Suprapubic skin (tissue), 4 donors: ENCODE measurements around the gene DNMBP.

ENCODE experiments used
- POLR2A ChIP-seq, 2 donors: fragments of 450-650 bp; IDR thresholded peaks; one replicate each; pipeline ENCODE4 v1.6.1; 2017; ENCODE audit warnings: antibody characterized with exemption in 2 of 2, mild to moderate bottlenecking in 2 of 2, moderate library complexity in 2 of 2
- POLR2AphosphoS5 ChIP-seq, 3 donors: sonication (generic); formaldehyde crosslinking; IDR thresholded peaks; one replicate each; pipeline ENCODE4 v1.6.1; 2017; ENCODE audit warnings: antibody characterized with exemption in 3 of 3
- TF ChIP-seq, protein P1 (sequence below), 2 donors: fragments of 200-600 bp in 1 of 2; fragments of 450-650 bp in 1 of 2; sonication (generic) in 1 of 2; IDR thresholded peaks; one replicate each; pipeline ENCODE4 v1.5.1; 2016 to 2019; ENCODE audit warnings: antibody characterized with exemption in 2 of 2, mild to moderate bottlenecking in 1 of 2, moderate library complexity in 1 of 2

DNA sequence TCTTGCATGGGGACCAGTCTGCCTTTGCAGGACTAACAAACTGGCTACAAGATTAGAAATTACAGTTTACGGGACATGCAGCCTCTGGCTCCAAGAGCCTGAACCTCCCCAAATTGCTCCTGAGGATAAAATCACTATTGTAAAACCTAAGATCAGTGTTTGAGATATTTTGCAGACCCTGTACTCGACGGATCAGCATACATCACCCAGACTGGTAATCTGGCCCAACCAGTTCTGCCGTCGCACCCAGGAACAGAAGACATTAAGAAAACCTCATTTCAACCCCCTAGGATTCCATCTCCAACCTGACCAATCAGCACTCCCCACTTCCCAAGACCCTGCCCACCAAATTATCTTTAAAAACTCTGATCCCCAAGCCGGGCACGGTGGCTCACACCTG, 27.1 kb upstream of the DNMBP start:
- TF ChIP-seq, protein P1, sequence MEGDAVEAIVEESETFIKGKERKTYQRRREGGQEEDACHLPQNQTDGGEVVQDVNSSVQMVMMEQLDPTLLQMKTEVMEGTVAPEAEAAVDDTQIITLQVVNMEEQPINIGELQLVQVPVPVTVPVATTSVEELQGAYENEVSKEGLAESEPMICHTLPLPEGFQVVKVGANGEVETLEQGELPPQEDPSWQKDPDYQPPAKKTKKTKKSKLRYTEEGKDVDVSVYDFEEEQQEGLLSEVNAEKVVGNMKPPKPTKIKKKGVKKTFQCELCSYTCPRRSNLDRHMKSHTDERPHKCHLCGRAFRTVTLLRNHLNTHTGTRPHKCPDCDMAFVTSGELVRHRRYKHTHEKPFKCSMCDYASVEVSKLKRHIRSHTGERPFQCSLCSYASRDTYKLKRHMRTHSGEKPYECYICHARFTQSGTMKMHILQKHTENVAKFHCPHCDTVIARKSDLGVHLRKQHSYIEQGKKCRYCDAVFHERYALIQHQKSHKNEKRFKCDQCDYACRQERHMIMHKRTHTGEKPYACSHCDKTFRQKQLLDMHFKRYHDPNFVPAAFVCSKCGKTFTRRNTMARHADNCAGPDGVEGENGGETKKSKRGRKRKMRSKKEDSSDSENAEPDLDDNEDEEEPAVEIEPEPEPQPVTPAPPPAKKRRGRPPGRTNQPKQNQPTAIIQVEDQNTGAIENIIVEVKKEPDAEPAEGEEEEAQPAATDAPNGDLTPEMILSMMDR (IDR thresholded peaks at IDR 0.05), result no peak
- TF ChIP-seq POLR2A (IDR thresholded peaks at IDR 0.05) (no peak), POLR2AphosphoS5 (IDR thresholded peaks at IDR 0.05) (no peak)
